GM18526 (cell line): ENCODE data around the gene KANK4.

ENCODE experiments used
- POLR2A ChIP-seq: IDR thresholded peaks from 3 replicates; pipeline ENCODE4 v1.6.1; 2011; ENCODE audit not compliant: insufficient read length; ENCODE audit errors: extremely low read depth

Gene KANK4

DNA sequence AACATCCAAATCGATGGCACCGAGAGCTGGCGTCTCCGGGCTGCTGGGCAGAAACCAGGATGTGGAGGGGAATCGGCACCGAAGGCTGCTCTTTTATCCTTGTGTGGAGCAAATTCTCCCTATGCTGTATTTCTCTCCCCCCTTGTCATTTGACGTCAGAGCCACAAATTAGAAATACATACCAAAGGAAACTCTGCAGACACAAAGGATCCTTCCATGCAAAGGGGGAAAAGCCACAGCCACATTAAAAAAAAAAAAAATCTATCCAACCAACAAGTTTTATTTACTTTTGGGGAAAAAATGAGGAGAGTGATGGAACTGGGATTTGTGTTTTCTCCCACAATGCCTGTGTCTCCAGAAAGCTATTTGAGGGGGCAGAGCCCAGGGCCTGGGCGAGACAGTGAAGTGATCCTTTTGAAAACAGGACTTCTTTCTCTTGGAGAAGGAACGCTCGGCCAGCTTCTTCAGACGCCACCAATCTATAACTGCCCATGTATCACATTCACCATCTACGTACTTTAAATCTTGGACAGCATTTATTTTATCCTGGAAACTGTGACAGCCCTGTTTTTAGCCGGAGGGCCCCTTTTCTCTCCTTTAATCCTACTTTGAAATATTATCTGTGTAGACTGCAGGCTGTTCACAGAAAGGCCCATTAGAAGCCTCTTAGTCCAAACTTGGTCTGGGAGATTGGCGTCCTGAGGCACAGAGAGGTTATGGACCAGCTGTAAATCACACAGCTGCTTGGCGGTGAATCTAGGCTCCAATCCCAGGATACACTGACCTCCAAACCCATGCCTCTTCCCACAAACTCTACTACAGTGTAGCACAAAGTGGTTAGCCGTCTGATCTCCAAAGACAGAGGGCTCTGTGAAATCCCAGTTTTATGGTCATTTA is 4.5 kb downstream of the KANK4 start:
- TF ChIP-seq POLR2A: no peak

DNA sequence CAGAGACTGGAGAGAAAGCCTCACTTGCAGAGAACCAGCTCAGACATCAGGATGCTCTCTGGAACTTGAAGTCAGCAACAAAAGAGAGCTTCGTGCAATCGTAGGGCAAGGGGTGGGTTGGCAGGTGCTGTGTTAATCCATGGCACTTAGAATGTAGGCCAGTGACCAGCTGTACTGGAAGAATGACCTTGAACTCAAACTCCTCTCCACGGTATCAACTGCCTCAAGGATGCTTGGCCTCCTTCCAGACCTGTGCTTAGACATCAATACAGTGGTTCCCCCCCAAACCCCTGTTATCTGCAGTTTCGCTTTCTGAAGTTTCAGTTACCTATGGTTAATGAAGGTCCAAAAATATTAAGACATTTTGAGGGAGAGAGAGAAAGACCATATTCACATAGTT is 6.5 kb downstream of the KANK4 start:
- TF ChIP-seq POLR2A: no peak

DNA sequence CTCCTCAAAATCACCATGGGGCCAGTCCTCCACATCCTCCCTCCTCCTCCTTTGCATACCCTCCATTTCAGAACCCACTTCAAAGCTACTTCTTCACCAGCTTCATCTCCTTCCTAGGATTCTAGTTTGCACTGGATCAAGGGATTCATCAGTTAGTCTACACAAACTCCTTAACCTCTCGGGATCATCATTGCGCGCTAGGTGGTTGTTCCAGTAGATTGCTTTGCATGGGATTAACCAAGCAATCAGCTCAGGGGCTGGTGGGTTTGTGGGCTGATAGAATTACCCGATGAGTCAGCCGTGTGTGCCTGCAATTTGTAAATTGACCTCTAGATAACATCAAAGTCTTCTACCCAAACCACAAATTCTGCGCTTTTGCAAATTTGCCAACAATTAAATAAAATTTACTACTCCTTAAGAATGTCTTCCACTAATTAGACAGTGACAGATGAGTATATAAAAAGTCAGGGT is 7.7 kb downstream of the KANK4 start:
- TF ChIP-seq POLR2A: no peak

DNA sequence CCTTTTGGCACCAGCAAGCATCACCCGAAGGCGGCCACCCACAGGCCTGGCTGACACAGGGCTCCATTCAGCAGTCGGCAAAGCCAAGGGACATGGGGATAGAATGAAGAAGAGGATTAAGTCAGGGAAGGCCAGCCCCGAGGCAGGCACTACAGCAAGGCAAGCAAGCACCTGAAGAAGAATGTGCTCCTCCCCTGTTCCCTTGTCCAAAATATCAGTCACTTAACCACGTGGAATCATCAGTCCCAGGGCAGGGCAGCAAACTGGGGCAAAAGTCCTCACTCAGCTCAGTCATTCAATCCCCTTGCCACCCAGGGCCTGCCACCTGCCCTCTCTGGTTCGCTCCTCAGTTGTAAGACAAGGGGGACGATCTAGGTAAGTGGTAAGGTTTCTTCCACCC is 9.3 kb downstream of the KANK4 start:
- TF ChIP-seq POLR2A: no peak

DNA sequence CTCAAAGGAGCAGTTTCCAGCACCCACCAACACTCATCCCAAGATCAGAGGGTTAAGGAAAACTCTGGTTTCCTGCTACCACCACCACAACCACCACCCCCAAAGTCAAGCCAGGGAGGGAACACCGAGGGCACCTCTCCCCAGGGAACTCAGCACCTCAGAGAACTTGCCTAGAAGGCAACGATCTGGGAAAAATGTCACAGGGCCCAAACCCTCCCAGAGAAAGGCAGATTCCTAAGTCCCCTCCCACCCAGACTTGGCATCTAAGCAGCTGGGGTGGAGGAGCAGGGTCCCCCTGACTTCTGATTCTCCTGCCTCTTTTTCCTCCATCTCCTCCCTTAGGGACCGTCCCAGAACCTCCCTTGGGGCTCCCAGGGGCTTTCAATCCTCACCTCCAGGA is 10.6 kb downstream of the KANK4 start:
- no peak for TF ChIP-seq POLR2A

DNA sequence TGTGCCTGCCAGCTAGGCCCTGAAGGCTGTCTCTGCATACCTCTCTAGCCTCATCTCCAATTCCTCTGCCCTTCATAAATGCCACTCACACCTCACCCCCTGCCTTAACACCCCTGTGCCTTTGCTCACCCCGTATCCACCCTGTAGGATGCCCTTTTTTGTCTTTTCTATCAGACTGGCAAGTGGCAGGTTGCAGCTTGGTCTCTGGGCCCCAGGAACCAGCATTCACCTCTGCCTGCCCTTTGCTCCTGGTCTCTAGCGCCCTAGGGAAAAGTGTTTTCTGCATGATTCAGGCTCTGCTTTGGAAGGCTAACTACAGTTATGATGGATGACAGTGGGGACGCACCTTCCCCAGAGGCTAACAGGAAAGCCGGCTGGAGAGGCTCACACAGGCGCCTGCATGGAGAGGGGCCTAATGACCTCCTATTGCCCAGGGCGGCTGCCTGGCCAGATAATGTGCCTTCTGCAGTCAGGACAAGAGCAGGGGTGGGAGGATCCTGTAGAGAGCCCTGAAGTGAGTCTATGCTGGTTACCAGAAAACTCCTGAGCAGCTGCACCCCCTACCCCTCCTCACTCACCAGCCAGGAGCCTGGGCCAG is 11.2 kb downstream of the KANK4 start:
- no peak for TF ChIP-seq POLR2A

DNA sequence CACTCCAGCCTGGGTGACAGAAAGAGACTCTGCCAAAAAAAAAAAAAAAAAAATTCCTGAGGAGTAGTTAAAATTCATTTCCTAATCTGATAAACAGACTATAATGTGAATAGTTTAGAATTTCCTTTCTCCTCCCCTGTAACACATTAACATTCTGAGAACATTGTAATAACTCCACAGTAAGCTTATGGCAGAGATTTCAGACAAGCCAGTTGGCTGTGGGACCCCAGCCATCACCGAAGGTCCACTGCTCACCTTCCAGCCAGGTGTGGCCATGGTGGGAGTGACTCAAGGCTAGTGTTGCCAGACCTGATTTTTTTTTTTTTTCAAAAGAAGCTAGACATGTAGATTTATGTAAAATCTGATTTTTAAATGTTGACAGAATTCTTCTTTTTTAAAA is 11.8 kb downstream of the KANK4 start:
- no peak for TF ChIP-seq POLR2A

DNA sequence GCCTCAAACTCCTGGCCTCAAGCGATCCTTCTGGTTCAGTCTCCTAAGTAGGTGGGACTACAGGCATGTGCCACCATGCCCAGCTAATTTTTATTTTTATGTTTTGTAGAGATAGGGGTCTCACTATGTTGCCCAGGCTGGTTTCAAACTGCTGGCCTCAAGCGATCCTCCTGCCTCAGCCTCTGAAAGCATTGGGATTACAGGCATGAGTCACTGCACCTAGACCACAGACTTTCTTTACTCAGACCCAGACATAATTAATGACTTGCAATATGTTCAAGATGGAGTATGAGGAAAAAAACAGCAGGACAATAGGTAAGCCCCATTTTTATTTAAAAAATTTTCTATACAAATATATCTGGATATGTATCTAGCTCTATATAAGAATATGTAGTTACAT is 13.2 kb downstream of the KANK4 start:
- TF ChIP-seq POLR2A: no peak

DNA sequence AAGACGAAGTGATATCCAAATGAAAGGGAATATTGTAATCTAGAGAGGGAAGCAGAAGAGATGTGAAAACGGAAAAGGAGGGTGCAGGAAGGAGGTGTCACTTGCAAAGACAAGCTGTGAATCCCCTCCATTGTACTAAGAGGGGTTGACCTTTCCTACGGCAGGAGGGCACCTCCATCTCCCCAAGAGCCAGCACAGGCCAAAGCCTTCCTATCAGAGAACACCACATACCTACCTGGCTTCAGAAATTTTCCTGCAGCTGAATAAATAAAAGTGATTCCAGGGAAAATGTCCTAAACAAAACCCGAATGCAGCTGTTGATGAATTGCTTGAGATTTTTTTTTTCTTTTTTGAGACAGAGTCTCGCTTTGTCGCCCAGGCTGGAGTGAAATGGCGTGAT is 14.3 kb downstream of the KANK4 start:
- TF ChIP-seq POLR2A: no peak

DNA sequence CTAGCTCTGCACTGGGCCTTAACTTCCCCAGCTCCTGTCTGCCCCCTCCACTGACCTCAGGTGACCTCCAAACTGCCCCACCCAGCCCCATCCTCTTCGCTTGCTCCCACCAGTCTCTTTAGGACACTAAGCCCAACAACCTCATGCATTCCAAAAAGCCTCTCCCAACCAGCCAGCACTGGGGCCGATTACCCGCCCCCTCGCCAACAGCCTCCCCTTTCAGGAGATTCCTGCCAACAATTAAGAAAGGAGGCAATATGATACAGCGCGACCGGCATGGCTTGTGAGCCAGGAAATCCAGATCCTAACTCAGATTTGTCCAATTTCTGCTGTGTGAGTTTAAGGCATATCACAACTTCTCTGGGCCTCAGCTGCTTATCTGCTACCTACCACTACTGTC is 14.7 kb downstream of the KANK4 start:
- no peak for TF ChIP-seq POLR2A

DNA sequence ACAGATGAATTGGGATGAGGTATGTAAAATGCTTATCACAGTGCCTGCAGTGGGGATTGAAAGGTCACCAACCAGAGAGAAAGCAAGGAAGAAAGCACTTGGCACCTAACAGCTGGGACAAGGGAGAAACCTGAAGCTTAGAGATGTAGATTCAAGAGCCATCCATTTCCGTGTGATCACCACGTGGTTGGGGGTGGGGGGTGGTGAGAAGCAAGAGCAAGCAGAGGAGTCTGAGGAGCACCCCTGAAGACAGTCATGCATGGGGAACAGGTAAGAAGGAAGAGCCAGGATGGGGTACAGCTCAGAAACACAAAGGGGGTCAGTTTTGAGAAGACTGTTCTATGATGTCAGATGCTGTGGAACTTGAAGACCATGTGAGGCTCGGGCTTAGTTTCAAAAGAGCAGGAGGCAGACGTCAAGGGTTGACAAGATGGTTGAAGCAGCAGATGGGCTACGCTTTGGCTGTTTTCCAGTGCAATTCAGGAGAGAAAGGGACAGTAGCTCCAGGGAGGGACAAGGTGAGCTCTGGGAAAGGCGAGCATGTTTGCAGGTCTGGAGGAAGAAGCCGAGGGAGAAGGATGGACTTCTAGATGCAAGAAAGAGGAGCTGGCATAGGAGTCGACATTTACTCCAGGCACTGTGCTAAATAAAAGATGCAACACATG is 17.4 kb downstream of the KANK4 start:
- no peak for TF ChIP-seq POLR2A

DNA sequence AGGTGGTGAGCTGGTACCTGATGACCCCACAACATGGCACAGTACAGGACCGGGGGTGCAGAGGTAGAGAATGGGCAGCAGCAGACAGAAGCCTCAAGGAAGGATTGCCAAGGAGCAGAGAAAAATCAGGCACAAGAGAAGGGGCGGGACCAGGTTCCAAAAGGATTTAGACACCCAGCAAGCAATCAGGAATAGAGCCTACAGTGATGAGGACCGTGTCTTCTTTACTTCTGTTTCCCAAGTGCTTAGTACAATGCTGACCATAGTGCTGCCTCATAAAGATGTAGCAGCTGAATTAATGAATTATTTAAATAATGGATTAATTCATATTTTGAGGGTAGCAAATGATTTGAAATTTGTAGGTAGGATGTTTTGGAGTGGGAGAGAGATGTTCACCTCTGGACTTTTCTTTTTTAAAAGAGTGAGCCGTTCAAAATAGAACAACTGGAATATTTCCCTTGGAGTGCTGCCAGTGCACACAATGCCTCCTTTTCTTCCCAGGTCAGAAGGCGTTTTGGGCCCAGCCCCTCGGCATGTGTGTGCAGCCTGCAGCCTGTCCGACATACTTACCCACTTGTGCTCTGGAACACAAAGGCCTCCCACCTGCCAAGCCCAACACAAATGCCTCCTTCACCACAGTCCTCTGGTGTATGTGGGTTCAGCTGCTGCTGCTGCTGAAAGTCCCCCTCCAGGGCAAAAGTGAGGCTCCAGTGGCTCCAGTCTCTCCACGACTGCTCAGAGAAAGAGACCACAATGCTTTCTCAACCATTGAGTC is 19.6 kb downstream of the KANK4 start:
- no peak for TF ChIP-seq POLR2A

DNA sequence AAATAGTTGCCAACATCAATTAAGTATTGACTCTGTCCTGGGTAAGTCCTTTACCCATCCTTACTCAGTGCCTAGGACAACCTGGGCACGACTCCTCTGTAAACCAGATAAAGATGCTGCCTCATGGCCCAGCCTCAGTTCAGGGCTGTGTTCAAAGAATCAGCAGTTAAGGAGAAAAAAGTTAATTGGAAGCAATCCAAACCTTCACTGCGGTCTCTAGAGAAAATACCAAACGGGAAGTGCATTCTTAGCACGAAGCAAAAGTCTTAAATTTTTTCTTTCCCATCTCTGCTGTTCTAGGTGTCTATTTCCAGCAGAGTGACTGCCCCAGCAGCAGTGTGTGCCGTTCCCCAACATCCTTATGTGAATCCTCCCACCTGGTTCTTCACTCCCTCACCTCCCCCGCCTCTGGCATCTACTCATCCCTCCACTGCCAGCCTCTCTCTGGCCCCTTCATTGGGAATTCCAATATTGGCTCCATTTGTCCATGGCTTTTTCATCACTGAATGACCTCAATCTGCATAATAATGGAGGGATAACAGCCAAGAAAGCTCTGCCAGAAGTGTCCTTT is 23.2 kb downstream of the KANK4 start:
- no peak for TF ChIP-seq POLR2A

DNA sequence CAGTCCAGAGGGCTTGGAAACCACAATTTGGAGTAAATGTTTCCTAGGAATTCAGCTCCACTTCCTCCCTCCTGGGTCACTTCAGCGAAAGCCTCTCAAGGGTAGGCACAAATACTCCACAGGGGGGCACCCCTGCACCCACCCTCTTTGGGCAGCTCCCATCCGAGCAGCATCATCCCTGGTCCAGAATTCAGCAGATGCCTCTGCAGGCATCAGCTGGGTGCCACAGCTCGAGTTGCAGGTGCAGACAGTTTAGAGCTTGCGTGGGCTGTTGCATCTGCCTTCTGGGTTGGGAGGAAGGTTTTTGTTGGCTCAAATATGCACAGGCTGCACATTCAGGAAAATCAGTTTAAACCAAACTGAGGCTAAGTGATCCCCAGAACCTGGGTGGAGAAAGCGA is 25.0 kb downstream of the KANK4 start:
- no peak for TF ChIP-seq POLR2A

DNA sequence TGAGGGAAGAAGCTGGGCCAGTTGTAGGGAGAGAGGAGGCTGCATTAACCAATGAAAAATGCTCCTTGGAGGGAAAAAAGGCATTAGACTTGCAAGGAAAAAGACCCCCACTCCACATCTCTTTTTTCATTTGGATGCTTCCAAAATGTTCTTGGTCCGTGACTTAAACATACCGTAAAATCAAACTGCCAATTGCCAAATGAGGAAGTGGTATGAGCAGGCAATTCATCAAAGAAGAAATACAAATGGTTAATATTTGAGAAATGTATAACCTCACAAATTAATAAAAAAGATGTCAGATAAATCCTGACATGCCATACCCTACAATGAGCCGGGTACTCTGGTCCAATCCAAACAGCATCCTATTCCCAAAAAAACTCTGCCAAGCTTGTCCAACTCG is 30.6 kb downstream of the KANK4 start:
- TF ChIP-seq POLR2A: no peak
